Measurements from ENCODE around the gene ADARB2. TPM values are rescaled to one million over a fixed set of nuclear protein-coding genes. Genes with fewer than 3 reads are reported as not detected.

Gene ADARB2
- total RNA-seq, 6 donors from 2014 or later: 0.69 to 5.2 (median 1.8) TPM

GRCh38 chr10:1543596-1543995 is 193.7 kb downstream of the ADARB2 start:
- Histone ChIP-seq H3K36me3 (no peaks in the 10 kb centered on the region), H3K4me1 (no peaks in the 10 kb centered on the region), H3K4me3 (no peak overlapping the region), H3K27me3 (no peaks in the 10 kb centered on the region), H3K9me3 (no peaks in the 10 kb centered on the region), H3K27ac (no peak overlapping the region)
- WGBS, 2 donors: 91 to 92% methylated on average over 11 of the region's 11 CpGs
- no peak for TF ChIP-seq POLR2AphosphoS5 (IDR thresholded peaks at IDR 0.05)
- TF ChIP-seq CTCF (IDR thresholded peaks at IDR 0.05): no peak
- TF ChIP-seq EP300 (IDR thresholded peaks at IDR 0.05): no peak
- no peak for TF ChIP-seq POLR2A (IDR thresholded peaks at IDR 0.05)
- no peak for ATAC-seq (ENCODE audit: low FRiP score in 2 of 2)
- DNase-seq: no peak

GRCh38 chr10:1542941-1543340 is 194.4 kb downstream of the ADARB2 start:
- ATAC-seq (ENCODE audit: low FRiP score in 2 of 2): no peak
- H3K27ac ChIP-seq: no peak overlapping the region
- H3K9me3 ChIP-seq: no peaks in the 10 kb centered on the region
- WGBS, 2 donors: 94 to 98% methylated on average over 14 to 21 of the region's 21 CpGs
- H3K36me3 ChIP-seq: no peaks in the 10 kb centered on the region
- H3K27me3 ChIP-seq: no peaks in the 10 kb centered on the region
- no peaks in the 10 kb centered on the region for H3K4me1 ChIP-seq
- H3K4me3 ChIP-seq: no peak overlapping the region
- no peak for TF ChIP-seq POLR2AphosphoS5 (IDR thresholded peaks at IDR 0.05)
- no peak for TF ChIP-seq POLR2A (IDR thresholded peaks at IDR 0.05)
- no peak for TF ChIP-seq EP300 (IDR thresholded peaks at IDR 0.05)
- TF ChIP-seq CTCF (IDR thresholded peaks at IDR 0.05): no peak
- DNase-seq: no peak

GRCh38 chr10:1540144-1540543 is 197.2 kb downstream of the ADARB2 start:
- no peaks in the 10 kb centered on the region for H3K9me3 ChIP-seq
- no peak overlapping the region for H3K4me3 ChIP-seq
- ATAC-seq (ENCODE audit: low FRiP score in 2 of 2) (no peak), DNase-seq (no peak)
- TF ChIP-seq CTCF (IDR thresholded peaks at IDR 0.05): no peak
- TF ChIP-seq EP300 (IDR thresholded peaks at IDR 0.05): no peak
- TF ChIP-seq POLR2AphosphoS5 (IDR thresholded peaks at IDR 0.05): no peak
- no peak for TF ChIP-seq POLR2A (IDR thresholded peaks at IDR 0.05)
- no peak overlapping the region for H3K27ac ChIP-seq
- H3K4me1 ChIP-seq: no peaks in the 10 kb centered on the region
- no peaks in the 10 kb centered on the region for H3K36me3 ChIP-seq
- WGBS, 2 donors: 77 to 88% methylated on average over 10 to 14 of the region's 14 CpGs
- no peaks in the 10 kb centered on the region for H3K27me3 ChIP-seq

GRCh38 chr10:1539216-1539615 is 198.1 kb downstream of the ADARB2 start:
- Histone ChIP-seq H3K27ac (no peak overlapping the region), H3K27me3 (no peaks in the 10 kb centered on the region), H3K9me3 (no peaks in the 10 kb centered on the region), H3K4me3 (no peak overlapping the region), H3K36me3 (no peaks in the 10 kb centered on the region), H3K4me1 (no peaks in the 10 kb centered on the region)
- no peak for TF ChIP-seq POLR2AphosphoS5 (IDR thresholded peaks at IDR 0.05)
- TF ChIP-seq POLR2A (IDR thresholded peaks at IDR 0.05): no peak
- TF ChIP-seq CTCF (IDR thresholded peaks at IDR 0.05): no peak
- TF ChIP-seq EP300 (IDR thresholded peaks at IDR 0.05): no peak
- 74 to 78% methylated on average over 5 of the region's 5 CpGs for WGBS, 2 donors
- ATAC-seq (ENCODE audit: low FRiP score in 2 of 2) (peak in 1 of 2 donors; percentile 41), DNase-seq (no peak)

GRCh38 chr10:1538531-1539061 is 198.7 kb downstream of the ADARB2 start:
- WGBS, 2 donors: 78 to 90% methylated on average over 10 to 19 of the region's 20 CpGs
- H3K4me3 ChIP-seq: no peak overlapping the region
- no peaks in the 10 kb centered on the region for H3K4me1 ChIP-seq
- TF ChIP-seq CTCF (IDR thresholded peaks at IDR 0.05) (no peak), POLR2AphosphoS5 (IDR thresholded peaks at IDR 0.05) (no peak), POLR2A (IDR thresholded peaks at IDR 0.05) (no peak), EP300 (IDR thresholded peaks at IDR 0.05) (no peak)
- DNase-seq: peak in 1 of 2 donors; percentile 45
- no peaks in the 10 kb centered on the region for H3K36me3 ChIP-seq
- no peak overlapping the region for H3K27ac ChIP-seq
- ATAC-seq (ENCODE audit: low FRiP score in 2 of 2): peak; percentile 28 to 75
- H3K9me3 ChIP-seq: no peaks in the 10 kb centered on the region
- H3K27me3 ChIP-seq: no peaks in the 10 kb centered on the region
